HG03378 (cell line): ENCODE measurements around the gene ERG.

ENCODE experiments used
- ATAC-seq: cut with Tn5 transposase; IDR thresholded peaks from one replicate; pipeline ENCODE4 v1.9.1; 2021; ENCODE audit warnings: mild to moderate bottlenecking, moderate library complexity; ENCODE audit not compliant: unreplicated experiment

Gene ERG

GRCh38 chr21:38363693-38364092 is 134.6 kb downstream of the ERG start:
- no peak for ATAC-seq

- no peak for ATAC-seq
Measured at GRCh38 chr21:38361324-38361723, 137.0 kb downstream of the ERG start.

GRCh38 chr21:38359835-38360234 is 138.4 kb downstream of the ERG start:
- no peak for ATAC-seq

GRCh38 chr21:38359090-38359489 is 139.2 kb downstream of the ERG start:
- ATAC-seq, result no peak

GRCh38 chr21:38358666-38359065 is 139.6 kb downstream of the ERG start:
- no peak for ATAC-seq

- ATAC-seq, result no peak
Measured at GRCh38 chr21:38358098-38358497, 140.2 kb downstream of the ERG start.

- no peak for ATAC-seq
Measured at GRCh38 chr21:38356883-38357625, 141.2 kb downstream of the ERG start.

- no peak for ATAC-seq
Measured at GRCh38 chr21:38355992-38356781, 142.1 kb downstream of the ERG start.

- no peak for ATAC-seq
Measured at GRCh38 chr21:38355353-38355752, 142.9 kb downstream of the ERG start.

GRCh38 chr21:38354746-38355145 is 143.5 kb downstream of the ERG start:
- ATAC-seq, result no peak

- ATAC-seq, result no peak
Measured at GRCh38 chr21:38354231-38354630, 144.0 kb downstream of the ERG start.

GRCh38 chr21:38352536-38353219 is 145.6 kb downstream of the ERG start:
- ATAC-seq, result no peak

- no peak for ATAC-seq
Measured at GRCh38 chr21:38351961-38352521, 146.2 kb downstream of the ERG start.

GRCh38 chr21:38351176-38351959 is 146.9 kb downstream of the ERG start:
- ATAC-seq, result no peak

- no peak for ATAC-seq
Measured at GRCh38 chr21:38350684-38351083, 147.6 kb downstream of the ERG start.

- no peak for ATAC-seq
Measured at GRCh38 chr21:38349977-38350376, 148.3 kb downstream of the ERG start.

- no peak for ATAC-seq
Measured at GRCh38 chr21:38349111-38349746, 149.0 kb downstream of the ERG start.

- no peak for ATAC-seq
Measured at GRCh38 chr21:38346286-38346685, 152.0 kb downstream of the ERG start.

GRCh38 chr21:38343691-38344090 is 154.6 kb downstream of the ERG start:
- no peak for ATAC-seq

GRCh38 chr21:38342739-38343138 is 155.5 kb downstream of the ERG start:
- ATAC-seq, result no peak
